GM19395 (cell line): ENCODE data around the gene PIEZO1.
"Not testable (repeated sequence)": the region's sequence is repeated elsewhere in the genome, so short reads cannot be mapped to it uniquely, and the experiment has no call there.

Experiments
- ATAC-seq: cut with Tn5 transposase; IDR thresholded peaks from one replicate; pipeline ENCODE4 v1.9.1; 2021; ENCODE audit warnings: mild to moderate bottlenecking, moderate library complexity; ENCODE audit not compliant: unreplicated experiment

Gene PIEZO1

DNA sequence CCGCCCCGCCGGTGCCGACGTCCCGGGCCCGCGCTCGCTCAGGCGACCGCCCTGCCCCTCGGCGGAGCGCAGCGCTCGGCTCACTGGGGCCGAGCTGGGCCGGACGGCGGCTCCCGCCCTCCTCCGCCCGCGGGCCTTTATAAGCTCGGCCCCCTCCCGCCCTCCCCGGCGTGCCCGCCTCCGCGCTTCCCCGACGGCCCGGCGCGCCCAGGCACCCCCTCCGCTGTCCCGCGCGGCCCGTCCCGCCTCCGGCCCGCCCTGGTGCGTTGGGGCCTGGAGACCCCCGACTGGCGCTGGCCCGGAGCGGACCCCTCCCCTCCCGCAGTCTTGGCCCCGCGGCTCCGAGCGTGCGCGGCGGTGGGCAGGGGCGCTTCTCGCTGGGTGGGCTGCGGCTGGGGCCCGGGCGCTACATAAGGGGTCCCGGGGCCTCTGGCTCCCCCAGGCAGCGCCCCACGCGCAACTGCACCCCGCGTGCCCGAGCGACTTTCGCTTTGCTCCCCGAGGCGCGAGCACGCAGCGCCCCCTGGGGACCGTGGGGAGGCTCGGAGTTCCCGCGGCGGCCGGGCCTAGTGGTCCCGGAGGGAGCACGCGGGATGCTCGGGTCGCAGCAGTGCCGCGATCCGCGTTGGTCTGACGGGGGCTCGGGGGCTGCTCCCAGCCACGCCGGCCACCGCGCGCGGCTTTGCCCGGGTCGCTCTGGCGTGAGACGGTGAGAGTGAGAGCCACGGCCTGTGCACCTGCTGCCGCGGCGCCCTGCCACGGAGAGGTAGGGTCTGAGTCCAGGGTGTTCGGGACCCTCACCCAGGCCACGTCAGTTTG is at the start of gene PIEZO1:
Gene PIEZO1 (minus strand): TSS at position 115 of the 819 bp plus-strand sequence. CDS start 256 bp downstream, outside the sequence.
- ATAC-seq: no peak

- no peak for ATAC-seq
Measured at GRCh38 chr16:88834670-88835069, 49.6 kb upstream of the PIEZO1 start.

- ATAC-seq: no peak
Measured at GRCh38 chr16:88833086-88833485, 48.1 kb upstream of the PIEZO1 start.

DNA sequence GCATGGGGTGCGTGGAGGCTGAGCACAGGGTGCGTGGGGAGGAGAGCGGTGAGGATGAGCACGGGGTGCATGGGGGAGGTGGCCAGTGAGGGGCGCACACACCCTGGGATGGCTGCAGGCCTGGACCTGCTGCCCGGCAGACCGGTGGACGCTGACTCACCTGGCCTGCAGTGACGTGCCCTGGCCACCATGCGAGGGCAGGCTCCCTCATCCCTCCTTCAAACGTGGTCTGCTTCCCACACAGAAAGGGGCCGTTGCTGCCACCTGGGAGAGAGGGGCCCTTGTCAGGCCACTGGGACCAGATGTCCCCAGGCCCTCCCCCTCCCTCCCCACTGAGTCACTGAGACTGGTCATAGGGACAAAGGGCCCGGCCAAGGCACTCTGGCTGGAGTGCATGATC is 46.8 kb upstream of the PIEZO1 start:
- no peak for ATAC-seq

- ATAC-seq: no peak
Measured at GRCh38 chr16:88830783-88831182, 45.8 kb upstream of the PIEZO1 start.

GRCh38 chr16:88830258-88830657 is 45.2 kb upstream of the PIEZO1 start:
- no peak for ATAC-seq

- ATAC-seq: no peak
Measured at GRCh38 chr16:88828711-88829110, 43.7 kb upstream of the PIEZO1 start.

DNA sequence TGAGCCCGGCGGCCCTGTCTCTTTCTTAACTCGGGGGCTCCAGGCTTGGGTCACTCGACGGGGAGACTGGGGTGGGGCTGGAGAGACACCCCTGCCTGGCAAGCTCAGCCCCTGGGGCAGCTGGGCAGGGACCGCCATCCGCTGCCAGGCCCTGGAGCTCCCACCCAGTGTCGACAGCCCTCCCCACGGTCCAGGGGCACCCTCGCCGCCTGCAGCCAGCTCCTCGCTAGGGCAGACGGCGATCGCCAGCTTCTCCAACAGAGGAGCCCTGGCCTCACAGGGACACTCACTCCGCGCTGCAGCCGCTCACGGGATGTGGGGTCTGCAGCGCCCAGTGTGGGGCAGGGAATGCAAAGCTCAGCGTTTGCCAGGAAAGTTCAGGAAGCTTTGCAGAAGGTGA is 42.7 kb upstream of the PIEZO1 start:
- no peak for ATAC-seq

DNA sequence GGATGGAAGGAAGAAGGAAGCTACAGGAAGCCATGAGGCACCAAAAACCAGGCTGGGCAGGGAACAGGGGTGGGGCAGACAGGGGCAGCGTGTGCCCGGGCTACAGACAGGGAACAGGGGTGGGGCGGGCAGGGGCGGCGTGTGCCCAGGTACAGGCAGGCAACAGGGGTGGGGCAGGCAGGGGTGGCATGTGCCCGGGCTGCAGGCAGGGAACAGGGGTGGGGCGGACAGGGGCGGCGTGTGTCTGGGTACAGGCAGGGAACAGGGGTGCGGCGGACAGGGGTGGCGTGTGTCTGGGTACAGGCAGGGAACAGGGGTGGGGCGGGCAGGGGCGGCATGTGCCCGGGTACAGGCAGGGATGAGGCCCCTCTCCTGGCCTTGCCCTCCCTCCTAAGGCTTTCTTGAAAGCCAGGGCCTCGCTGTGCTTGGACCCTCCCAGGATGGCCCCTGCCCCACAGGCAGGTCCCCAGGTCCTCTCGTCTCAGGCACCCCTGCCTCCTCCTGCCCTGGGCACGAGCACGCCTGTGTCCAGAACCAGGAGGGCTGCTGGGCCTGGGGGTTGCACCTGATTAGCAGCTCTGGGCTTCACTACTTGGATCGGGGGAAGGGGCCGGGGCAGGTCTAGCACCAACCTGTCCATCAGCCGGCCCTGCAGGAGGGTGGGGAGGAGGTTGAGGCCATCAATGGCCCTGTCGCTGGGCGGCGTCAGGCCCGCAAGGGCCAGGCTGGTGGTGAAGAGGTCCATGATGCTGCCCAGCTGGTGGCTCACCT is 41.2 kb upstream of the PIEZO1 start:
- ATAC-seq: no peak

GRCh38 chr16:88825146-88825545 is 40.1 kb upstream of the PIEZO1 start:
- ATAC-seq: no peak

DNA sequence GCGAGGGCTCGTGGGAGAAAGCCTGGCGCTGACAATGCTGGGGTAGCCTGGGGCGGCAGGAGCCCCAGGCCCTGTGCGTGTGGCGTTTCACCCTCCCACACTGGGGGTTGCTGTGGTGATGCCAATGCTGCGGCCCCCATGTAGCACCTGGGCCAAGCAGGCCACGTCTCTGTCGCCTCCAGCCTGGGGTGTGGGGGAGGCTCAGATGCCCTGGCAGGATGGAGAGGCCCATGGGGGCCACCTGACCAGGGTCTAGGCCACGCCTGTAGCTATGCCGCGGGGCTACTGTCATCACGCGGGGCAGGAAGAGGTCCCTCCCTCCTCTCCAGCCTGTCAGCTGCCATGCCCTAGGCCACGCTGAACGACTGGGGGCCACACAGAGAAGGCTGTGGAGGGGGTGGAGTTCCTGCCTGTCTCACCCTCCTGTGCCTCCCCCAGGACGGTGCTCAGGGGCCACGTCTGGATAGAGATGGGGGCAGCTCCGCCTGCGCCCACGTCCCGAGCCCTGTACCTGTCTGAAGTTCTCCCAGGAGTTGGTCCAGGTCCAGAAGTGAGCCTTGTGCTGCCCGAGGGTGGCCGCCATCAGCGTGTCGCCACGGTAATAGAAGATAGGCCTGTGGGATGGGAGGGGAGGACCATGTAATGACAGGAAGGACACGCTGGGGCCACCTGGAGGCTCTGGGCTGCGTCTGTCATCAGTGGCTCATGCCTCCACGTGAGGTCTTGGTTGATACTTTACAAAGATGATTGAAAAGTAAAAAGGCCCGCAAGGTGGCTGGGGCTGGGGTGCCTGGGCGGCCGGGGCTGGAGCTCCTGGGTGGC is 39.4 kb upstream of the PIEZO1 start:
- ATAC-seq: no peak

DNA sequence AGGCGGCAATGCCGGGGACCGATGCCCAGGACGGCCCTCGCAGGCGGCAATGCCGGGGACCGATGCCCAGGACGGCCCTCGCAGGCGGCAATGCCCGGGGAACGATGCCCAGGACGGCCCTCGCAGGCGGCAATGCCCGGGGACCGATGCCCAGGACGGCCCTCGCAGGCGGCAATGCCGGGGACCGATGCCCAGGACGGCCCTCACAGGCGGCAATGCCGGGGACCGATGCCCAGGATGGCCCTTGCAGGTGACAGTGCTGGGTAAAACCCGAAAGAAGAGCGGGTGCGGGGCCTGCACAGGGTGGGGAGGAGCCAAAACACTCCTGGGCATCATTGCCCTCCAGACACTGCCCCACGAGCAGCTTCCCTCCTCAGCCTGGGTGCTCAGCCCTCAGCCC is 38.6 kb upstream of the PIEZO1 start:
- not testable (repeated sequence) for ATAC-seq

- ATAC-seq: no peak
Measured at GRCh38 chr16:88822281-88823040, 37.4 kb upstream of the PIEZO1 start.

DNA sequence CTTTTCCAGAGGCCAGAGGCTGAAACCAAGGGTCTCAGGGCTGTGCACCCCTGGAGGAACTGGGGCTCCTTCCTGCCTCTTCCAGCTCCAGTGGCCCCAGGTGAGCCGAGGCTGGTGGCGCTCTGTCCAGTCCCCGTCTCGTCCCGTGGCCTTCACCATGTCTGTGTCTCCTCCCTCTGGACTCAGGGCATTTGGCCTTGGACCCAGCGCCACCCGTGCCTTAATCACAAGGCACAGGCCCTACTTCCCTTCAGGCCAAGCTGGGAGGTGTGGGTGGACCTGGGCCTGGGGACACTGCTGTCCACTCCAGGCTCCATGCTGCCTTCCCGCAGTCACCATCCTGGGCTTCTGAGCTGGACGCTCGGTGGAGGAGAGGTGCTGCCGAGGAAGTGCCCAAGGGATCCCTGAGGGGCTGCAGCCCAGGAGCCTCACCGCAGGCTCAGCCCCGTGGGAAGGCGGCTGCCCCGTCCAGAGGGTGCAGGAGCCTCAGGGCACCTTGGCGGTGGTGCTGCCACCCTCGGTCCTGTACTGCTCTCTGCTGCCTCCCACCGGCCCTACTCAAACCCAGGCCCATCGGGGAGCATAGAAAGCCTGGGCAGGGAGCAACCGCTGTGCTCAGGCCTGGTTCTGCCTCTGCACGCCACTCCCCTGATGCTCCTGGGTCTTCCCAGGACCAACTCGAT is 36.3 kb upstream of the PIEZO1 start:
- no peak for ATAC-seq

GRCh38 chr16:88820385-88821025 is 35.5 kb upstream of the PIEZO1 start:
- ATAC-seq: no peak

DNA sequence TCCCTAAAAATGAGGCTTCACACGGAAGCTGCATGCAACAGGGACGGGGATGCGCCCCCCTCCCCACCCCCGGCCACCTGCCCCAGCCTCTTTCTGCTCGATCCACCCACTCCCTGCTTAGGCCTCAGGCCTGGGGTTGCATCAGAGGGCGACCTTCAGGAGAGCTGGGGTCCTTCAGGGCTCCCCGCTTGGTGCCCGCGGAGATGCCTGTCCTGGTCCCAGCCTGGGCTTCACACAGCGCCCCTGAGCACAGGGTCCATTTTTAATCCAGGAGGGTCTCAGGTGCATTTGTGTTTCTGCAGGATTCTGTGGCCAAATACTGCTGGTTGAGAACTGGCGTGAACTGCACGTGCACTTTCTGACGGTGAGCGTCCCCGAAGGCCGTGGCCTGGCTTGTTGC is 34.1 kb upstream of the PIEZO1 start:
- ATAC-seq: no peak

GRCh38 chr16:88818575-88818874 is 33.5 kb upstream of the PIEZO1 start:
- ATAC-seq: no peak

DNA sequence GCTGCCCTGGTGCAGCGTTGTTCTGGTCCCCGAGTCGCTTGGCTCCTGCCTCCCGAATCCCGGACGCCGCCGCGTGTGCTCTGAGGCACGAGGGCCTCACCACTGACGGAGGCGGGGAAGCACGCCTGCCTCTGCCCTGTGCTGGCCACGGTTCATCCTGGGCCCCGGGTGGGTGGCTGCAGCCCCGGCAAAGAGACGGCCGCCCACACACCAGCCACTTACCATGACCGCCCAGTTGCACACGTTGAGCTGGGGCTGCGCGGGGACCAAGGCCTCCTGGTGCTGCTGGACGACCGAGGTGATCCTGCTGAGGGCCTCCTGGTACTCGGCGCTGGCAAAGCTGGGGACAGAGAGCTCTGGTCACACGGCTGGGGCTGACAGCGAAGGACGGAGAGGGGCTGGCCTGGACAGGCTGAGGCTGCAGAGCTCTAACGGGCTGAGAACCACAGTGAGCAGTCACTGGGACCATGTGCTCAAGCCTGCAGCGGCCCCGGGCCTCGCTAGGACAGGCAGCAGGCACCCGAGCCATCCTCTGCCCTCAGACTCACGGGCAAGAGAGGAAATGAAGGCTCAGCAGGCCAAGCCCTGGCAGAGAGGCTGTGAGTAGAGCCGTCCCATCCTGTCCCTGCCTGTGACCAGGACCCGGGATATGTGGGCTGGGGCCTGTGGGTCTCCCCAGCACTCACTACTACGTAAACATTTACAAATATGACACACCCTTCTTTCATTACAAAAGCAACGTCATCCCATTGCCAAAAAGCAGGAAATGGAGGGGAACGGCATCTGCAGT is 33.0 kb upstream of the PIEZO1 start:
- no peak for ATAC-seq
